ENCODE data around the gene TRPV3.
A peak's percentile ranks its signal among the peaks of the same experiment; 100 is the strongest.

TRPV3 gene

GRCh38 chr17:3554440-3554839, 3.2 kb downstream of the TRPV3 start:
- TF ChIP-seq CTCF (IDR thresholded peaks at IDR 0.05; ENCODE audit: borderline replicate concordance, insufficient read depth, low read depth, low read length): no peak
- no peak overlapping the region for H3K4me3 ChIP-seq (ENCODE audit: low read depth, low read length)

GRCh38 chr17:3553419-3554401, 3.9 kb downstream of the TRPV3 start:
- TF ChIP-seq CTCF (IDR thresholded peaks at IDR 0.05; ENCODE audit: borderline replicate concordance, insufficient read depth, low read depth, low read length): no peak
- no peak overlapping the region for H3K4me3 ChIP-seq (ENCODE audit: low read depth, low read length)

GRCh38 chr17:3552916-3553315, 4.7 kb downstream of the TRPV3 start:
- no peak for TF ChIP-seq CTCF (IDR thresholded peaks at IDR 0.05; ENCODE audit: borderline replicate concordance, insufficient read depth, low read depth, low read length)
- H3K4me3 ChIP-seq (ENCODE audit: low read depth, low read length): no peak overlapping the region

GRCh38 chr17:3551189-3551588, 6.4 kb downstream of the TRPV3 start:
- H3K4me3 ChIP-seq (ENCODE audit: low read depth, low read length): no peak overlapping the region
- peak; percentile 4; the same call in 1 of the 2 replicates for TF ChIP-seq CTCF (IDR thresholded peaks at IDR 0.05; ENCODE audit: borderline replicate concordance, insufficient read depth, low read depth, low read length)

- H3K4me3 ChIP-seq (ENCODE audit: low read depth, low read length): no peak overlapping the region
- TF ChIP-seq CTCF (IDR thresholded peaks at IDR 0.05; ENCODE audit: borderline replicate concordance, insufficient read depth, low read depth, low read length): no peak
Measured at GRCh38 chr17:3549610-3550162, 7.9 kb downstream of the TRPV3 start.

GRCh38 chr17:3547628-3548027, 10.0 kb downstream of the TRPV3 start:
- no peak overlapping the region for H3K4me3 ChIP-seq (ENCODE audit: low read depth, low read length)
- TF ChIP-seq CTCF (IDR thresholded peaks at IDR 0.05; ENCODE audit: borderline replicate concordance, insufficient read depth, low read depth, low read length): no peak

- no peak for TF ChIP-seq CTCF (IDR thresholded peaks at IDR 0.05; ENCODE audit: borderline replicate concordance, insufficient read depth, low read depth, low read length)
- no peak overlapping the region for H3K4me3 ChIP-seq (ENCODE audit: low read depth, low read length)
Measured at GRCh38 chr17:3546997-3547396, 10.6 kb downstream of the TRPV3 start.

Measured in GM12875 (cell line).